K562 (cell line): ENCODE results near the gene ALDOB. TPM values are rescaled to one million over a fixed set of nuclear protein-coding genes. Genes with fewer than 3 reads are reported as not detected.
A peak's percentile ranks its signal among the peaks of the same experiment; 100 is the strongest.

Experiments
- COPS2 ChIP-seq: fragments of 450-650 bp; conservative IDR thresholded peaks from 2 replicates; pipeline ENCODE4 v1.6.1; 2016; ENCODE audit warnings: mild to moderate bottlenecking, moderate library complexity
- DMBX1 ChIP-seq: fragments of 250-450 bp; sonication (Bioruptor Pico); IDR thresholded peaks from 2 replicates; pipeline ENCODE4 v1.8.0; 2022; ENCODE audit warnings: inconsistent platforms, mild to moderate bottlenecking, moderate library complexity, borderline replicate concordance
- EGR1 ChIP-seq: fragments of 450-650 bp; conservative IDR thresholded peaks from 2 replicates; pipeline ENCODE4 v1.6.1; 2017; ENCODE audit warnings: mild to moderate bottlenecking
- FOXJ2 ChIP-seq: fragments of 200-800 bp; sonication (Bioruptor generic); IDR thresholded peaks from 2 replicates; pipeline ENCODE4 v1.6.1; 2016; ENCODE audit warnings: missing genetic modification characterization, missing compliant biosample characterization
- HDAC2 ChIP-seq: fragments of 450-650 bp; IDR thresholded peaks from 2 replicates; pipeline ENCODE4 v1.6.1; 2016; ENCODE audit warnings: mild to moderate bottlenecking
- HNRNPK ChIP-seq: fragments of 200-400 bp; formaldehyde crosslinking; IDR thresholded peaks from one replicate; pipeline ENCODE4 v1.6.1; 2018; ENCODE audit warnings: mild to moderate bottlenecking, low read depth, low read length; ENCODE audit not compliant: poor library complexity, severe bottlenecking
- KHSRP ChIP-seq: fragments of 450-650 bp; IDR thresholded peaks from 2 replicates; pipeline ENCODE4 v1.6.1; 2017
- PTBP1 ChIP-seq: fragments of 200-400 bp; formaldehyde crosslinking; IDR thresholded peaks from 2 replicates; pipeline ENCODE4 v1.6.1; 2017; ENCODE audit warnings: low read depth, low read length
- RNF2 ChIP-seq: sonication (generic); IDR thresholded peaks from 2 replicates; pipeline ENCODE4 v1.6.1; 2016
- SREBF2 ChIP-seq: sonication (generic); formaldehyde crosslinking; IDR thresholded peaks from 2 replicates; pipeline ENCODE4 v1.4.0; 2020; ENCODE audit warnings: mild to moderate bottlenecking, missing genetic modification reagents
- SRSF9 ChIP-seq: fragments of 200-400 bp; formaldehyde crosslinking; IDR thresholded peaks from 2 replicates; pipeline ENCODE4 v1.6.1; 2017; ENCODE audit warnings: low read depth, low read length, borderline replicate concordance
- SUPT5H ChIP-seq: fragments of 450-650 bp; IDR thresholded peaks from 2 replicates; pipeline ENCODE4 v1.6.1; 2016
- TCF3 ChIP-seq: sonication (generic); formaldehyde crosslinking; IDR thresholded peaks from 2 replicates; pipeline ENCODE4 v1.4.0; 2020; ENCODE audit warnings: mild to moderate bottlenecking, missing genetic modification reagents
- TCF7L2 ChIP-seq: fragments of 150-350 bp; IDR thresholded peaks from 2 replicates; pipeline ENCODE4 v1.6.1; 2016; ENCODE audit warnings: low read depth, mild to moderate bottlenecking, low read length, moderate library complexity
- TEAD1 ChIP-seq, 2 experiments: fragments of 450-650 bp in 1 of 2; sonication (generic) in 1 of 2; formaldehyde crosslinking; IDR thresholded peaks; 2 replicates each; pipeline versions ENCODE4 v1.4.0 to v1.8.0; 2020 to 2022; ENCODE audit warnings: mild to moderate bottlenecking in 2 of 2, missing genetic modification reagents in 1 of 2
- XRCC4 ChIP-seq: IDR thresholded peaks from one replicate; pipeline ENCODE4 v1.6.1; 2011; ENCODE audit not compliant: insufficient read depth, insufficient read length; ENCODE audit errors: extremely low read depth
- ZEB2 ChIP-seq: fragments of 450-650 bp; IDR thresholded peaks from 2 replicates; pipeline ENCODE4 v1.6.1; 2016
- ZNF12 ChIP-seq: sonication (generic); formaldehyde crosslinking; IDR thresholded peaks from 2 replicates; pipeline ENCODE4 v1.4.0; 2020; ENCODE audit warnings: mild to moderate bottlenecking, missing genetic modification reagents
- ZNF263 ChIP-seq: sonication (generic); formaldehyde crosslinking; IDR thresholded peaks from 2 replicates; pipeline ENCODE4 v1.8.0; 2022; ENCODE audit warnings: mild to moderate bottlenecking, missing genetic modification reagents, borderline replicate concordance
- ZNF589 ChIP-seq: fragments of 200-800 bp; sonication (Bioruptor generic); IDR thresholded peaks from 2 replicates; pipeline ENCODE4 v1.6.1; 2016; ENCODE audit warnings: low read depth, missing genetic modification characterization, missing compliant biosample characterization
- ZNF644 ChIP-seq: fragments of 200-800 bp; sonication (Bioruptor generic); IDR thresholded peaks from 2 replicates; pipeline ENCODE4 v1.6.1; 2016; ENCODE audit warnings: low read depth, missing genetic modification characterization, missing compliant biosample characterization
- ZNF707 ChIP-seq: fragments of 250-450 bp; sonication (Bioruptor Pico); conservative IDR thresholded peaks from 2 replicates; pipeline ENCODE4 v1.8.0; 2022; ENCODE audit warnings: inconsistent platforms, mild to moderate bottlenecking, moderate library complexity
- ZNF79 ChIP-seq: fragments of 250-450 bp; sonication (Bioruptor Pico); IDR thresholded peaks from 2 replicates; pipeline ENCODE4 v1.4.0; 2020; ENCODE audit warnings: low read depth, mild to moderate bottlenecking, moderate library complexity
- ZNF830 ChIP-seq: fragments of 250-450 bp; sonication (Bioruptor Pico); IDR thresholded peaks from 2 replicates; pipeline ENCODE4 v1.5.0; 2021; ENCODE audit warnings: mild to moderate bottlenecking
- polyA plus RNA-seq, 8 experiments: library from polyadenylated mRNA; depleted of rRNA in 4 of 8; stranded (reverse) in 5 of 8; unstranded in 3 of 8; fragments of >200 nt; fragmentation: Nextera tagmentation in 2 of 8; fragmentation: Illumina TruSeq in 1 of 8; extraction: Ambion mirVana in 2 of 8; extraction: Trizol in 1 of 8; gene quantifications; 2 replicates each; pipeline versions ENCODE4 v1.2.1 to v1.2.3, GENCODE V29; 2011 to 2014; ENCODE audit warnings: inconsistent platforms in 1 of 8, missing spikeins in 1 of 8
- total RNA-seq, 7 experiments: library from RNA; depleted of rRNA in 6 of 7; stranded (reverse); fragments of >200 nt in 6 of 7; fragmentation: Illumina TruSeq in 2 of 7; extraction: Trizol in 2 of 7; gene quantifications; 2 replicates each; pipeline versions ENCODE4 v1.2.1 to v1.2.3, GENCODE V29; 2011 to 2021; ENCODE audit warnings: low replicate concordance in 1 of 7
- TF ChIP-seq, protein P1 (sequence below), 2 experiments: fragments of 450-650 bp in 1 of 2; sonication (generic) in 1 of 2; formaldehyde crosslinking; conservative IDR thresholded peaks; 2 replicates each; pipeline versions ENCODE4 v1.4.0 to v1.8.1; 2020 to 2022; ENCODE audit warnings: mild to moderate bottlenecking in 1 of 2, missing genetic modification reagents in 1 of 2
- TF ChIP-seq, protein P2 (sequence below), 2 experiments: fragments of 450-650 bp; IDR thresholded peaks; 2 replicates each; pipeline ENCODE4 v1.6.1; 2016
- TF ChIP-seq, protein P3 (sequence below): fragments of 250-450 bp; sonication (Bioruptor Pico); IDR thresholded peaks from 2 replicates; pipeline ENCODE4 v1.5.0; 2021
- TF ChIP-seq, protein P4 (sequence below): fragments of 250-450 bp; sonication (Bioruptor Pico); IDR thresholded peaks from 2 replicates; pipeline ENCODE4 v1.4.0; 2020; ENCODE audit warnings: mild to moderate bottlenecking, moderate library complexity

The ALDOB gene
- total and polyA plus RNA-seq, 9 of the 15 experiments (the other 6 are each of a cell fraction or from before 2014, with no cell fraction given): 0.80 TPM; not detected in 8

- TF ChIP-seq ZNF707 (CRISPR knock-in tag): no peak
- no peak for TF ChIP-seq TCF7L2
- no peak for TF ChIP-seq ZEB2
- no peak for TF ChIP-seq XRCC4
- no peak for TF ChIP-seq KHSRP
- TF ChIP-seq HNRNPK: no peak
- no peak for TF ChIP-seq SRSF9
- no peak for TF ChIP-seq FOXJ2 (tag)
- peak; percentile 57 for TF ChIP-seq TCF3
- TF ChIP-seq ZNF263: no peak
- no peak for TF ChIP-seq ZNF830
- TF ChIP-seq SUPT5H: no peak
- no peak for TF ChIP-seq ZNF589
- TF ChIP-seq ZNF79 (CRISPR knock-in tag): no peak
- no peak for TF ChIP-seq PTBP1
- no peak for TF ChIP-seq TEAD1 (CRISPR knock-in tag; IDR thresholded peaks at IDR 0.05)
- no peak for TF ChIP-seq EGR1
- no peak for TF ChIP-seq DMBX1 (CRISPR knock-in tag)
- TF ChIP-seq, protein P1, sequence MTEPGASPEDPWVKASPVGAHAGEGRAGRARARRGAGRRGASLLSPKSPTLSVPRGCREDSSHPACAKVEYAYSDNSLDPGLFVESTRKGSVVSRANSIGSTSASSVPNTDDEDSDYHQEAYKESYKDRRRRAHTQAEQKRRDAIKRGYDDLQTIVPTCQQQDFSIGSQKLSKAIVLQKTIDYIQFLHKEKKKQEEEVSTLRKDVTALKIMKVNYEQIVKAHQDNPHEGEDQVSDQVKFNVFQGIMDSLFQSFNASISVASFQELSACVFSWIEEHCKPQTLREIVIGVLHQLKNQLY (CRISPR knock-in tag; conservative IDR thresholded peaks at IDR 0.05): no peak
- no peak for TF ChIP-seq ZNF12 (CRISPR knock-in tag)
- no peak for TF ChIP-seq HDAC2
- no peak for TF ChIP-seq COPS2
- TF ChIP-seq ZNF644 (tag): no peak
- TF ChIP-seq, protein P2, sequence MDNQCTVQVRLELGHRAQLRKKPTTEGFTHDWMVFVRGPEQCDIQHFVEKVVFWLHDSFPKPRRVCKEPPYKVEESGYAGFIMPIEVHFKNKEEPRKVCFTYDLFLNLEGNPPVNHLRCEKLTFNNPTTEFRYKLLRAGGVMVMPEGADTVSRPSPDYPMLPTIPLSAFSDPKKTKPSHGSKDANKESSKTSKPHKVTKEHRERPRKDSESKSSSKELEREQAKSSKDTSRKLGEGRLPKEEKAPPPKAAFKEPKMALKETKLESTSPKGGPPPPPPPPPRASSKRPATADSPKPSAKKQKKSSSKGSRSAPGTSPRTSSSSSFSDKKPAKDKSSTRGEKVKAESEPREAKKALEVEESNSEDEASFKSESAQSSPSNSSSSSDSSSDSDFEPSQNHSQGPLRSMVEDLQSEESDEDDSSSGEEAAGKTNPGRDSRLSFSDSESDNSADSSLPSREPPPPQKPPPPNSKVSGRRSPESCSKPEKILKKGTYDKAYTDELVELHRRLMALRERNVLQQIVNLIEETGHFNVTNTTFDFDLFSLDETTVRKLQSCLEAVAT (IDR thresholded peaks at IDR 0.05): no peak
- TF ChIP-seq, protein P3, sequence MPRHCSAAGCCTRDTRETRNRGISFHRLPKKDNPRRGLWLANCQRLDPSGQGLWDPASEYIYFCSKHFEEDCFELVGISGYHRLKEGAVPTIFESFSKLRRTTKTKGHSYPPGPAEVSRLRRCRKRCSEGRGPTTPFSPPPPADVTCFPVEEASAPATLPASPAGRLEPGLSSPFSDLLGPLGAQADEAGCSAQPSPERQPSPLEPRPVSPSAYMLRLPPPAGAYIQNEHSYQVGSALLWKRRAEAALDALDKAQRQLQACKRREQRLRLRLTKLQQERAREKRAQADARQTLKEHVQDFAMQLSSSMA (CRISPR knock-in tag): no peak
- TF ChIP-seq, protein P4, sequence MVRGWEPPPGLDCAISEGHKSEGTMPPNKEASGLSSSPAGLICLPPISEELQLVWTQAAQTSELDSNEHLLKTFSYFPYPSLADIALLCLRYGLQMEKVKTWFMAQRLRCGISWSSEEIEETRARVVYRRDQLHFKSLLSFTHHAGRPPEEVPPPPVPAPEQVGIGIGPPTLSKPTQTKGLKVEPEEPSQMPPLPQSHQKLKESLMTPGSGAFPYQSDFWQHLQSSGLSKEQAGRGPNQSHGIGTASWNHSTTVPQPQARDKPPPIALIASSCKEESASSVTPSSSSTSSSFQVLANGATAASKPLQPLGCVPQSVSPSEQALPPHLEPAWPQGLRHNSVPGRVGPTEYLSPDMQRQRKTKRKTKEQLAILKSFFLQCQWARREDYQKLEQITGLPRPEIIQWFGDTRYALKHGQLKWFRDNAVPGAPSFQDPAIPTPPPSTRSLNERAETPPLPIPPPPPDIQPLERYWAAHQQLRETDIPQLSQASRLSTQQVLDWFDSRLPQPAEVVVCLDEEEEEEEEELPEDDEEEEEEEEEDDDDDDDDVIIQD (CRISPR knock-in tag): no peak
- TF ChIP-seq SREBF2: no peak
- TF ChIP-seq RNF2: no peak
Observed at GRCh38 chr9:101372327-101373118, 63.1 kb downstream of the ALDOB start (continued).
